T-helper 1 cell treated with Interleukin-12 subunit alpha and Interleukin-12 subunit beta and Interleukin-4 antibody, amounts not matched to agents 30 ng/mL and 1 ng/mL, for 36 hours (primary cell): ENCODE results near the gene QDPR. TPM values are rescaled to one million over a fixed set of nuclear protein-coding genes. Genes with fewer than 3 reads are reported as not detected.
"Not testable (repeated sequence)": the region's sequence is repeated elsewhere in the genome, so short reads cannot be mapped to it uniquely, and the experiment has no call there.

Source experiments
- intact Hi-C: fragments of 100-400 bp; cut with micrococcal nuclease; formaldehyde crosslinking; loops from one replicate; pipeline ENCODE4 v1.15.1; 2024
- total RNA-seq: library from RNA; stranded (reverse); gene quantifications from 2 replicates; pipeline ENCODE4 v1.2.3, GENCODE V29; 2022

Gene QDPR
- 13.4 and 14.6 TPM in 2 replicates for total RNA-seq

DNA sequence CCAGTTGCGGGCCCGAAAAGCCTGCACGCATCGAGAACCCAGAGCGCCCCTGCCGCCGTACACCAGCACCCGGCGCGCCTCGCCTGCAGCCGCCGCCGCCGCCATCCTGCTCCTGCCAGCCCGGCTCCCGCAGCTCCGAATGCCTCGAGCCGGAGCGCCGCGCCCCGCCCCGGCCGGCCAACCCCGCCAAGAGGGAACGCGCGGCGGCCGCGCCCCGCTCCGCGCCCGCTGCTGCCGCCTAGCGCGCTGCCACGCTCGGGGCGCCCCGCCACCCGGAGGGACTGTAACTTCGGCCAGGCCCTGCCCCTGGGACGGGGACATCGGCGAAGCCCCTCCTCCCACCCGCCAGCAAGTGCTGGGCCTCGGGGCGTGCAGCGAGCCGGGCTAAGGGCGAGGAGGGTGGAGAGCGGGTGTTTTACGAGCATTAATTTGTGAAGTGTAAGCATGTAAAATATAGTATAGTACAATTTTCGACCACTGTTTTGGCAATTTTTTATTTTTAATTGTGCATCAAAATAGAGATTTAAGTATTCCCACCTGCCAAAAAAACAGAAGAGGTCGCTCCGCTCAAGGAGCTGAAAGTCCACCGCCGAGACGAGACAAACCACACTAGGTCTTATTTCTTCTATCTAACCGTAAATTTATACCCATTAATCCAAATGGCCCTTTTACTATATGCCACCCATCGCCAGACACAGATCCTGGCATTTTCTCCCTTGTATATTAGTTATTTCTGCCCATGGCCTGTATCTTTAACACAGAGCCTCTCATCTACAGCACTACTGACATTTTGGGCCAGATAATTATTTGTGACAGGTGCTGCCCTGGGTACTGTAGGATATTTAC is at the start of gene QDPR:
Gene QDPR (minus strand): TSS at position 141 of the 846 bp plus-strand sequence. CDS start 36 bp downstream, at position 105.
- intact Hi-C loops = loop anchor here (1.0 to 5.0 kb wide), 6 partner anchors 37 to 1290 kb away; partner anchors contain the start of genes DCAF16, LCORL, MED28 and NCAPG

DNA sequence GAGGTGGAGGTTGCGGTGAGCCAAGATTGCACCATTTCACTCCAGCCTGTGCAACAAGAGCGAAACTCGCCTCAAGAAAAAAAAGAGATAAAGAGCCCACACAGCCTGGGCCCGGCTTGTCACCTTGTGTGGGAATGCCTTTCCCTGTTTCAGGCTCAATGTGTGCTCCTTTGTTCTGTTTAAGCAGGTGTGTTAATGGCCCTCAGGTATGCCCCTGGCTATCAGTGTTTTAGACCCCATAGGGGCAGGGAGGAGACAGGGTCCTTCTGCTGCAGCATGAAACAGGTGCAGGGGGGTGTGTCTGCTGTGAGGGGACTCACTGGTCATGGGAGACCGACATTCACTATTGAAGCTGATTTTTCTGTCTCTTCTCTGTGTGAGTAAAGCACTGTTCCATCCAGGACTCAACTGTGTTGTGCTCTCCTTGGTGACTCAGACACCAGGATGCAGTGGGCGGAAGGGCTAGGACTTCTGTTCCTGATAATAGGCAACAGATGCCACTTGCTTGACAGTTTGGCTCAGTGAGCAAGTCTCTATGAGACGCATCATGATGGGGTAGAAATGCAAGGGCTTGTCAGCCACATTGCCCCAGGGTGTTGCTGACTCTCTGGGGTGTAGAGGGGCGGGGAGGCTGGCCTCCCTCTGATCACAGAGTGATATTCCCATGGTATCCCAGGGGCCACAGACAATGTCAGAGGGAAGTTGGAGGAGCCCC is 49.5 kb upstream of the QDPR start:
- intact Hi-C loops = no loop called here

DNA sequence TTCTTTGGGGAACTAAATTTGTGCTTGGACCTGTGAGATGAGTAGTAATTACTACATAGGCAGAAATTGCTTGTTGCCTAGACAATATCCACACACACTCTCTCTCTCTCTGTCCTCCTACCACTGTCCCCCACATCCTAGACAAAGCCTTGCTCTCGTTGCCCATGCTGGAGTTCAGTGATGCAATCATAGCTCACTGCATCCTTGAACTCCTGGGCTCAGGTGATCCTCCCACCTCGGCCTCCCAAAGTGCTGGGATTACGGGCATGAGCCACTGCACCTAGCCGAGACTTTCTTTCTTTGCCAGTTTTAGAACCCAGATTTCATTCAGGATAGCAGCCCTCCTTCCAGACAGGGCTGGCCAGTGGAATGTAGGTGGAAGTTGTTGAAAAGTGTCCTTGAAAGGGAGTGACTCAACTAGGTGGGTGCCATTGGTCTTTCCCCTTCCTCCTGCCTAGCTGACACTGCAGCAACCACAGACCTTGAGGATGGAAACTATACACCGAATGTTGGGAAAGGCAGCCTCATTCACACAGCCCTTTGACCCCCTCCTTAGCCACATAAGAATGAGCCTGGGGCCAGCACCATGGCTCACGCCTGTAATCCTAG is 48.3 kb upstream of the QDPR start:
- intact Hi-C loops = no loop called here

DNA sequence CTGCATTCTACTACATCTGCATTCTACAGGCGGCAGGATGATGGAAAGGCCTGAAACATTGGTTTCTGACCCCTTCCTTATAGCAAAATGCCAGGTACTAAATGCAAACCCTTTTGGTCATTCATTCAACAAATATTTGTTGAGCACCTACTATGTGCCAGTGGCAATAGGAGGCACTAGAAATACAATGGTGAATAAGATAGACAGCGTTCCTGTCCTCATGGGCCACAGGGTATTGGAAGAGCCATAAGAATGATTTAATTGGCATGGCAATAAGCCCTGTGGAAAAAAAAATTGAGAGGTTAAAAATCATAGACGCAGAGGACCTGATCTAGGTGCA is 47.8 kb upstream of the QDPR start:
- intact Hi-C loops = no loop called here

DNA sequence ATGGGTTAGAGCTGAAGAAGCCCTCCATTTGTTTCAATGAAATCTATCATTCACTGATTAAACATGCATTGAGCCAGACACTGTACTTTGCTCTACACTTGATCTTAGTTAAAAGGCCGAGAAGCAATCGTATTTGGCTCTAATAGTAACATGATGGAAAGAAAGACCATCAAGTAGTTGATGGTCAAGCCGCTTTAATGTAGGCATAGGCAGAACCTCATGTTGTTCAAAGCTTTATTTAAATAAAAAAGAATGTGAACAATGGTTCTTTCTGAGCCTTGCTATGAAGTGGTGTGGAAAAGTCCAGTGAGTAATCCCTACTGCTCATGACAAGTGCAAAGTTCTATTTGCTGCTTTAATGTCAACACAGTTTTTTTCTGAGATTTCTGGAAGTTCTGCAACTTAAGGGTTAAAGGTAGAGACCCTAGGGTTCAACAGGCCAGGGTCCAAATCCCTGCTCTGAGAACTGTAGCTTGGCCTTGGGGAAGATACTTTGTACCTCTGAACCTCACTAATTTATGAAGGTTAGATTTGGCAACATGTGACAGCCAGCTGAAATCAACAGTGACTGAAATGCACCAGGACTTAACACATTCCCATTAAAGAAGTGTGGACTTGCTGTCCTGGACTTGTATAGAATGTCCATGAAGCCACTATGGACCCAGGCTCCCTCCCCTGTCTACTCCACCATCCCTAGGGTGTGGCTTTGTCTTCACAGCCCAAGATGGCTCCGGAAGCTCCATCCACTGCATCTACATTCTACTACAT is 47.2 kb upstream of the QDPR start:
- intact Hi-C loops = no loop called here

DNA sequence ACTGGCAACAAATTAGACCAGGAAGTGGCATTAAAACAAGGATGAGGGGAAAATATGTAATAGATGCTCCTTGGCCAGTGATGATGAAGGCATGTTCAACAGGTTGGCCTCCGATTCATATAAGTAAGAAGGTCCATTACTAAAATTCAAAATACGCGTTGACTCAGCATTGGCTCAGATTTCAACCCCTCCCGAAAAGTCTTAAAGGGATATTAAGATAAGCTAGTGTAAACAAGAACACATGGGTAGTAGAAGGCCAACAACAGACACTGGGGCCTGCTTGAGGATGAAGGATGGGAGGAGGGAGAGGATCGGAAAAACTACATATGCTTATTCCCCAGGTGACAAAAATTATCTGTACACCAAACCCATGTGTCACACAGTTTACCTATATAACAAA is 46.0 kb upstream of the QDPR start:
- intact Hi-C loops = no loop called here

- intact Hi-C loops = no loop called here
Observed at GRCh38 chr4:17556498-17556897, 44.6 kb upstream of the QDPR start.

DNA sequence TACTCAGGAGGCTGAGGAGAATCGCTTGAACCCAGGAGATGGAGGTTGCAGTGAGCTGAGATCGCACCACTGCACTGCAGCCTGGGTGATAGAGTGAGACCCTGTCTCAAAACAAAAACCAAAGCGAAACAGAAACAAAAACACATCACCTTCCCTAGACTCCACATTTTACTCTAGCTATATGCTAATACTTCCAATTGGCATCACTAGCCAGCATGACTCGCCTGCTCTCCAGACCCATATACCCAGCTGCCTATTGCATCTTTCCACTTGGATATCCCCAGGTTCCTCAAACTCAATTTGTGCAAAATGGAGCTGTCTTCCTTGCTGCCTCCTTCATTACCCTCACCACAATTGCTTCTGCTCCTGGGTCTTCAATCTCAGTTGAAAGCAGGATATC is 42.7 kb upstream of the QDPR start:
- intact Hi-C loops = no loop called here

DNA sequence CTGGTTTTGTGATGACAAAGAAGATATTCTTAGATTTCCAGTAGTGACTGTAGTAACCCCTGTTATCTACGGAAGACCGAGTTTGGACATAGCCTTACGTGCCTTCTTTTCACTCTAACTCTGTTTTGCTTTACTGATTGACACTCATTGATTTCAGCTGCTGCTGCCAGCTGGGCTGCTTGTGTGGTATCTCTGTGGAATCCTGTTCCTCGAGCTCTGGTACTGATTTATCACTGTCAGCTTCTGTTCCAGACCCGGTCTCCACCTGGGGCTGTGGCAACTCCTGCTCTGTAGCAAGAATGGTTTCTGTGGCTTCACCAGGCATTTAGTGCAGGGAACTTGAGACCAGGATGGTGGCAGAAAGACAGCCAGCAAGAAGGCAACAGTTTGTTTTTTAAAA is 40.5 kb upstream of the QDPR start:
- intact Hi-C loops = no loop called here

DNA sequence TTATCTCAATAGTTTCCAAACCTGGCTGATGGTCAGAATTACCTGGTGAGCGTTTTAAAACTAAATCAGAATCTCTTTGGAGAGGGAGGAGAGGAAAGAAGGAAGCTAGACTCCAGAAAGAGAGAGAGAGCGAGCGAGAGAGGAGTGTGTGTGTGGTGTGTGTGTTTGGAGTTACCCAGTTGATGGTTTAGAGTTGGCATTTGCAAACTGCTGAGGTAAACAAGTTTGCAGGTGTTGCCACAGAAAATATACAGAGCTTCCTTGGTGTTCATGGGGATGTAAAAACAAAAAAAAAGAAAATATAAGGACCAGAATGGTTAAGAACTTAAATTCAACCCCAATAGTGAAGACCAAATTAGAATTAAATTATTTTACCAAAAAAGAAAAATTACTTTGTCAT is 38.7 kb upstream of the QDPR start:
- intact Hi-C loops = no loop called here

GRCh38 chr4:17546678-17547077 is 34.8 kb upstream of the QDPR start:
- intact Hi-C loops = no loop called here

GRCh38 chr4:17546222-17546621 is 34.3 kb upstream of the QDPR start:
- intact Hi-C loops = no loop called here

DNA sequence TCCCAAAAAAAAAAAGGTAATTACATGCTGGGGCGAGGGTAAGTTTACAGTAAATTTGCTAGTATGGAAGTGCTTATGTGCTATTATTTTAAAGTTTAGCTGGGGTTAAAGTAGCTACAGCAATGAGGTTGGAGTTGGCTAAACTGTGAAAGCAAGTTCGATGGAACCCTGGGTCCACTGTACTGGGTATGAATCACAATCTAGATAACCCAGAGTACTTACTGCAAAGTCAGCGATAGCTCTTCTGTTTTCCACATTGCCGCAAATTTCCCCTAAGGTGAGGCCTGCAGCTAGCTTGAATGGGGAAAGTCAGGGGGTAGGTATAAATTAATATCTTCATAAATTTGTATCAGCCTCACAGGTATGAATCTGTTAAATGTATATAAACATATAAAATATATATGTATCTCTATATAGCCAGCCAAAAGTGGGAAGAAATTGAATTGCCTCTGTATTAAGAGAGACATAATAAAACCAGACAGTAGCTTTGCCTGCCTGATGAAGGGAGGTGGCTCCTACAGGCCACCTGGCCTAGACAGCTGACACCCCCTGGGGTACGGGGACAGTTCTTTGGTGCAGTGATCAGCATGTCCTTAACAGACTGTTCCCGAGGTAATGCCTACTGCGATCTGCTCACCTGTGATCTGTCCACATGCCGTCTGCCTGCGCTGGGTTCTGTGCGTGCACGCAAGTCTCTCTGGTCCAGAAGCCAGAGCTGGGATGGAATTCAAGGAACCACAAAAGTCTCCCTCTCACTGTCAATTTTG is 33.7 kb upstream of the QDPR start:
- intact Hi-C loops = no loop called here

DNA sequence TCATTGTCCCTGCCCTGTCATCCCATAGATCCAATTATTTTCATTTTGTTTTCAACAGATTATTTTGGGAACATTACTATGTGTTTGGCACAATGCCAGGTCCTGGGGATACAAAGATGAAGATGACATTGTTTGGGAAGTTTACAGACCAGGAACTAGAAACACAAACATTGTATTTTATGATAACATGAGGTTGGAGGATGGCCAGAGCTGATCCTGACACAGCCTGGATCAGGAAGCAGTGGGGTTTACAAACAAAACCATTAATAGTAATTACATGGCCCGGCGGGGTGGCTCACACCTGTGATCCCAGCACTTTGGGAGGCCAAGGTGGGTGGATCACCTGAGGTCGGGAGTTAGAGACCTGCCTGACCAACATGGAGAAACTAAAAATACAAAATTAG is 32.9 kb upstream of the QDPR start:
- intact Hi-C loops = no loop called here

- intact Hi-C loops = no loop called here
Observed at GRCh38 chr4:17544205-17544604, 32.3 kb upstream of the QDPR start.

- intact Hi-C loops = not testable (repeated sequence)
Observed at GRCh38 chr4:17537060-17537459, 25.2 kb upstream of the QDPR start.

GRCh38 chr4:17535906-17536305 is 24.0 kb upstream of the QDPR start:
- intact Hi-C loops = no loop called here

- intact Hi-C loops = no loop called here
Observed at GRCh38 chr4:17535242-17535641, 23.4 kb upstream of the QDPR start.

- intact Hi-C loops = no loop called here
Observed at GRCh38 chr4:17534705-17535104, 22.8 kb upstream of the QDPR start.

GRCh38 chr4:17531538-17532285 is 19.8 kb upstream of the QDPR start:
- intact Hi-C loops = no loop called here
